ENCODE measurements around the gene PPP1R15A.
"Not testable (repeated sequence)": the region's sequence is repeated elsewhere in the genome, so short reads cannot be mapped to it uniquely, and the experiment has no call there.

The PPP1R15A gene

GRCh38 chr19:48872182-48872883 lies at the start of gene PPP1R15A:
PPP1R15A (plus strand) TSS chr19:48872421; CDS start chr19:48873234, 813 bp downstream.
- DNase-seq (ENCODE audit: low spot score): peak; percentile 96

- DNase-seq (ENCODE audit: low spot score): no peak
Observed at GRCh38 chr19:48822514-48822913, 49.7 kb upstream of the PPP1R15A start.

- no peak for DNase-seq (ENCODE audit: low spot score)
Observed at GRCh38 chr19:48826606-48827020, 45.6 kb upstream of the PPP1R15A start.

- no peak for DNase-seq (ENCODE audit: low spot score)
Observed at GRCh38 chr19:48830088-48830487, 42.1 kb upstream of the PPP1R15A start.

- no peak for DNase-seq (ENCODE audit: low spot score)
Observed at GRCh38 chr19:48830965-48831364, 41.3 kb upstream of the PPP1R15A start.

- DNase-seq (ENCODE audit: low spot score): no peak
Observed at GRCh38 chr19:48833049-48833448, 39.2 kb upstream of the PPP1R15A start.

- no peak for DNase-seq (ENCODE audit: low spot score)
Observed at GRCh38 chr19:48833977-48834376, 38.2 kb upstream of the PPP1R15A start.

GRCh38 chr19:48835734-48836088 lies 36.5 kb upstream of the PPP1R15A start:
- DNase-seq (ENCODE audit: low spot score): peak; percentile 88

- DNase-seq (ENCODE audit: low spot score): peak; percentile 34
Observed at GRCh38 chr19:48836089-48837017, 35.9 kb upstream of the PPP1R15A start, which contains the start of gene HSD17B14. HSD17B14 (minus strand) TSS chr19:48836491; CDS start chr19:48836411, 80 bp downstream.

- DNase-seq (ENCODE audit: low spot score): peak; percentile 97
Observed at GRCh38 chr19:48837051-48837524, 35.1 kb upstream of the PPP1R15A start.

- no peak for DNase-seq (ENCODE audit: low spot score)
Observed at GRCh38 chr19:48837687-48838086, 34.5 kb upstream of the PPP1R15A start.

- DNase-seq (ENCODE audit: low spot score): no peak
Observed at GRCh38 chr19:48841047-48841446, 31.2 kb upstream of the PPP1R15A start.

- DNase-seq (ENCODE audit: low spot score): no peak
Observed at GRCh38 chr19:48841571-48841970, 30.6 kb upstream of the PPP1R15A start.

GRCh38 chr19:48842789-48843162 lies 29.4 kb upstream of the PPP1R15A start:
- peak; percentile 63 for DNase-seq (ENCODE audit: low spot score)

- DNase-seq (ENCODE audit: low spot score): peak; percentile 46
Observed at GRCh38 chr19:48844472-48844871, 27.7 kb upstream of the PPP1R15A start.

- DNase-seq (ENCODE audit: low spot score): no peak
Observed at GRCh38 chr19:48845384-48845783, 26.8 kb upstream of the PPP1R15A start.

- DNase-seq (ENCODE audit: low spot score): not testable (repeated sequence)
Observed at GRCh38 chr19:48846659-48847058, 25.6 kb upstream of the PPP1R15A start.

GRCh38 chr19:48852292-48852691 lies 19.9 kb upstream of the PPP1R15A start:
- no peak for DNase-seq (ENCODE audit: low spot score)

- no peak for DNase-seq (ENCODE audit: low spot score)
Observed at GRCh38 chr19:48853483-48853882, 18.7 kb upstream of the PPP1R15A start.

- DNase-seq (ENCODE audit: low spot score): no peak
Observed at GRCh38 chr19:48854103-48854502, 18.1 kb upstream of the PPP1R15A start.

- DNase-seq (ENCODE audit: low spot score): peak; percentile 33
Observed at GRCh38 chr19:48856921-48857320, 15.3 kb upstream of the PPP1R15A start.

GRCh38 chr19:48858984-48859710 lies 13.1 kb upstream of the PPP1R15A start:
- no peak for DNase-seq (ENCODE audit: low spot score)
